GM12801 (cell line): ENCODE data around the gene KRTAP4-6.

Experiments used
- CTCF ChIP-seq: IDR thresholded peaks from one replicate; pipeline ENCODE4 v1.5.1; 2011; ENCODE audit warnings: control low read depth; ENCODE audit not compliant: insufficient read length; ENCODE audit errors: extremely low read depth

The KRTAP4-6 gene

GRCh38 chr17:41177727-41178271 is 37.5 kb upstream of the KRTAP4-6 start, which contains the start of gene KRTAP4-2:
Gene KRTAP4-2 (minus strand): TSS chr17:41178221. CDS start chr17:41178164, 57 bp downstream.
- no peak for TF ChIP-seq CTCF

DNA sequence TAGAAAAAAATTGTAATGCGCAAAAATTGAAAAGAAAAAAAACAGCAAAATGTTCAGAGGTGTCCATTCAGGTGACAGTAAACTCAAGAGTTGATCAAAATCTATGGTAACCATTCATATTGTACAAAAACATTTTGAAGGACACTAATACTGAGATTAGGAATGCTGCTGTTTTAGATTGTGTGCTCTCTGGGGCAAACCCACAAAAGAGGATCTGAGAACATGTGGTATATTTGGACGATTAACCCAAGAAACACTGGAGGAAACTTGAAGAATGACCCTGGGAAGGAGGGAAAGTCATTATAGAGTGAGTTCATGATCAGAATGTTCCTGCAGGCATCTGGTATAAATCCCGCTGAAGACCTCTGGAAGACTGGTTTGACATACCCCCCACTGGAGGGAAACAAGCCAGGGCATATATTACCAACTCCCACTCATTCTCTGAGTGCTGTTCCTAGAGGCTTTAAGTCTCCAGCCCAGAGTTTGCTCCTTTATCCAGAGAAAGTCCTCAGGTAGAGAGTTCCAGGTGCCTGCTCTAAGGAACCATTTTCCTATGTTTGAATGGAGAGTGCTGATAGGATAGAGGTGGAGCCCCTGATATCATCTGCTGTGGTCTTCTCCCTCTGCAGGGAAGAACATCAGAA is 36.5 kb upstream of the KRTAP4-6 start:
- TF ChIP-seq CTCF = no peak

DNA sequence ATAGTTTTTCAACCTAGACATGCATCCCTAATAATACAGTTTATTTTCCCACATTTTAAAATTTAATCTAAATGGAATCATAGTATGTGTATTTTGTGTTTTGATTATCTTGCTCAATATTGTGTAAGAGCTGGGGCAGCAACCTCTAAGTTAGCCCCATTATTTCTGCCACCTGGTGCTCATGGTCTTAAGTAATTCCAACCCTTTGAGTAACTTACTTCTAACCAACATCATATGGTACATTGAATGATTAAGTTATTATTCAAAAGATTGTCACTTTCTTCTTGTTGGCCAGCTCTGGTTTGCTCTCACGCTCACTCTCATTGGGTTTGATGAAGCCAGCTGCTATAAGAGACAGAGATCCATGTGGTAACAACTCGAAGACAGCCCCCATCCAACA is 31.5 kb upstream of the KRTAP4-6 start:
- no peak for TF ChIP-seq CTCF

DNA sequence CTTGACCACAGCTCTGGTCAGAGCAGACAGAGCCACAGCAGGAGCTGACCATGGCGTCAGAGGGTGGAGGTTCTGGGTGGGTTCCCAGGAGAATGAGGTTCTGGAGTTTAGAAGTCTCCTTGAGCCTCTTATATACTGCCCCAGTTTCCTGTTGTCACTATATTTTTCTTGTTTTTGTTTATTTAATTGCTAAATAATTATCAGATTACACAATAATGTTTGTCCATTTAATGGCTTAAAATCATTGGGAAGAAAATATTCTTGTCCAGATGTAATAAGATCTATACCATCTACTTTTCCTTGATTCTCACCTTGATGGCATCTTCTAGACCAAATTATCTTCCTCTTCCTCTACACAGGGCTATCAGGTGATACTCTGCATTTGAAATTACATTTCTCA is 27.8 kb upstream of the KRTAP4-6 start, which contains the start of gene KRTAP4-3:
TSS of gene KRTAP4-3 (minus strand) at position 101 of the 400 bp plus-strand sequence. CDS start at position 52, 49 bp downstream.
- no peak for TF ChIP-seq CTCF

GRCh38 chr17:41167561-41167960 is 27.2 kb upstream of the KRTAP4-6 start:
- no peak for TF ChIP-seq CTCF

GRCh38 chr17:41163828-41164227 is 23.5 kb upstream of the KRTAP4-6 start:
- TF ChIP-seq CTCF = no peak

DNA sequence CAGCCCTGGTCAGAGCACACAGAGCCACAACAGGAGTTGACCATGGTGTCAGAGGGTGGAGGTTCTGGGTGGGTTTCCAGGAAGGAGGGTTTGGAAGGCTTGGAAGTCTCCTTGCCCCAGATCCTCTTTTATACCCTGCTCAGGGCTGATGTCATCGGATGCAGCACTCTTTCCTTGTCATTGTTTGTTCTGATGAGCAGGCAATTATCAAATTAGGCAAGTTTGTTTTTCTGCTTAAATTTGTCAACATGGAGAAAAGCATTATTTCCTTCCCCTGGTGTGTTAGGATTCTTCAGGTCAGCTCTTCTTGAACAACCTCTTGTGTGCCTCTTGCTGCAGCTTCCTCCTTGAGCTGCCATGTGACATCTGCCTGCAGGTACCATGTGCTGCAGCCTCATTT is 20.3 kb upstream of the KRTAP4-6 start, which contains the start of gene KRTAP4-4:
TSS of gene KRTAP4-4 (minus strand) at position 101 of the 400 bp plus-strand sequence. CDS start at position 44, 57 bp downstream.
- no peak for TF ChIP-seq CTCF
